H9 (cell line): ENCODE measurements around the gene SLC23A2. TPM values are rescaled to one million over a fixed set of nuclear protein-coding genes. Genes with fewer than 3 reads are reported as not detected.

Experiments
- DNase-seq: peaks from one replicate; pipeline ENCODE4 v3.0.0-alpha.2; 2017
- H2AFZ ChIP-seq: one replicate; pipeline ENCODE4 v1.6.1; 2013; ENCODE audit warnings: mild to moderate bottlenecking, low read length, control low read depth, moderate library complexity
- H2AK5ac ChIP-seq: 2 replicates; pipeline ENCODE4 v1.6.1; 2013; ENCODE audit warnings: low read length, control low read depth, mixed read lengths; ENCODE audit not compliant: insufficient read length
- H2BK120ac ChIP-seq: one replicate; pipeline ENCODE4 v1.6.1; 2013; ENCODE audit warnings: low read depth, mild to moderate bottlenecking, low read length, control low read depth, inconsistent platforms; ENCODE audit not compliant: poor library complexity, severe bottlenecking
- H2BK12ac ChIP-seq: 2 replicates; pipeline ENCODE4 v1.6.1; 2013; ENCODE audit warnings: low read length, control low read depth, mixed read lengths, low read depth; ENCODE audit not compliant: insufficient read length
- H2BK15ac ChIP-seq: 2 replicates; pipeline ENCODE4 v1.6.1; 2013; ENCODE audit warnings: low read depth, low read length, control low read depth
- H2BK20ac ChIP-seq: one replicate; pipeline ENCODE4 v1.6.1; 2013; ENCODE audit warnings: low read depth, mild to moderate bottlenecking, low read length, control low read depth, inconsistent platforms; ENCODE audit not compliant: poor library complexity, severe bottlenecking
- H2BK5ac ChIP-seq: 2 replicates; pipeline ENCODE4 v1.6.1; 2013; ENCODE audit warnings: low read length, control low read depth, mixed read lengths; ENCODE audit not compliant: insufficient read length
- H3K14ac ChIP-seq: 2 replicates; pipeline ENCODE4 v1.6.1; 2013; ENCODE audit warnings: low read length, control low read depth; ENCODE audit not compliant: insufficient read depth
- H3K18ac ChIP-seq: 2 replicates; pipeline ENCODE4 v1.6.1; 2013; ENCODE audit warnings: low read depth, mild to moderate bottlenecking, mixed read lengths, low read length, control low read depth; ENCODE audit not compliant: insufficient read length
- H3K23ac ChIP-seq: 2 replicates; pipeline ENCODE4 v1.6.1; 2013; ENCODE audit warnings: low read length, control low read depth, mixed read lengths, low read depth; ENCODE audit not compliant: insufficient read length
- H3K23me2 ChIP-seq: 2 replicates; pipeline ENCODE4 v1.6.1; 2013; ENCODE audit warnings: low read depth, mild to moderate bottlenecking, mixed read lengths, low read length, control low read depth; ENCODE audit not compliant: insufficient read length, poor library complexity, severe bottlenecking
- H3K27ac ChIP-seq: 2 replicates; pipeline ENCODE4 v1.5.1; 2013; ENCODE audit warnings: low read length, control low read depth, mixed read lengths, low read depth; ENCODE audit not compliant: insufficient read length
- H3K27me3 ChIP-seq: 2 replicates; pipeline ENCODE4 v1.6.1; 2013; ENCODE audit warnings: low read length, control low read depth, inconsistent platforms; ENCODE audit not compliant: insufficient read depth
- H3K4ac ChIP-seq: 2 replicates; pipeline ENCODE4 v1.6.1; 2013; ENCODE audit warnings: low read depth, mild to moderate bottlenecking, control low read depth, inconsistent platforms, low read length, moderate library complexity
- H3K4me1 ChIP-seq: 2 replicates; pipeline ENCODE4 v1.6.1; 2013; ENCODE audit warnings: low read length, control low read depth, inconsistent platforms; ENCODE audit not compliant: insufficient read depth
- H3K4me2 ChIP-seq: 2 replicates; pipeline ENCODE4 v1.6.1; 2013; ENCODE audit warnings: low read length, control low read depth, mixed read lengths; ENCODE audit not compliant: insufficient read length, insufficient read depth
- H3K56ac ChIP-seq: 2 replicates; pipeline ENCODE4 v1.6.1; 2013; ENCODE audit warnings: low read depth, mild to moderate bottlenecking, mixed read lengths, low read length, control low read depth; ENCODE audit not compliant: insufficient read length
- H3K79me1 ChIP-seq: 2 replicates; pipeline ENCODE4 v1.6.1; 2013; ENCODE audit warnings: low read depth, mild to moderate bottlenecking, moderate library complexity, low read length, control low read depth, inconsistent platforms; ENCODE audit not compliant: insufficient read depth, poor library complexity, severe bottlenecking
- H3K79me2 ChIP-seq: 2 replicates; pipeline ENCODE4 v1.6.1; 2013; ENCODE audit warnings: low read length, control low read depth, inconsistent platforms; ENCODE audit not compliant: insufficient read depth
- H3K9ac ChIP-seq: 2 replicates; pipeline ENCODE4 v1.6.1; 2013; ENCODE audit warnings: low read length, control low read depth, mixed read lengths; ENCODE audit not compliant: insufficient read length; ENCODE audit errors: extremely low read depth
- H3K9me3 ChIP-seq: one replicate; pipeline ENCODE4 v1.6.1; 2013; ENCODE audit warnings: low read depth, low read length, inconsistent platforms; ENCODE audit not compliant: control insufficient read depth
- H3T11ph ChIP-seq: one replicate; pipeline ENCODE4 v1.6.1; 2013; ENCODE audit warnings: mild to moderate bottlenecking, low read length, control low read depth, inconsistent platforms
- H4K20me1 ChIP-seq: one replicate; pipeline ENCODE4 v1.6.1; 2013; ENCODE audit not compliant: control insufficient read depth, insufficient read length, insufficient read depth
- H4K5ac ChIP-seq: 2 replicates; pipeline ENCODE4 v1.6.1; 2013; ENCODE audit warnings: low read depth, mild to moderate bottlenecking, mixed read lengths, low read length, control low read depth; ENCODE audit not compliant: insufficient read length
- H4K8ac ChIP-seq: replicated peaks from 2 replicates; pipeline ENCODE4 v1.6.1; 2013; ENCODE audit warnings: low read length, control low read depth, mixed read lengths, low read depth; ENCODE audit not compliant: insufficient read length
- H4K91ac ChIP-seq: 2 replicates; pipeline ENCODE4 v1.6.1; 2013; ENCODE audit warnings: low read depth, mild to moderate bottlenecking, moderate library complexity, mixed read lengths, low read length, control low read depth; ENCODE audit not compliant: insufficient read length
- H3K27ac Mint-ChIP-seq, 3 experiments: 2 replicates in 2 of 3; 3 replicates in 1 of 3; pipeline ENCODE4 v1.8.0; 2020 to 2021; ENCODE audit warnings: mixed read lengths in 3 of 3, mild to moderate bottlenecking in 1 of 3, moderate library complexity in 1 of 3
- H3K27me3 Mint-ChIP-seq: 2 replicates; pipeline ENCODE4 v1.8.0; 2021; ENCODE audit warnings: low read depth, mild to moderate bottlenecking, moderate library complexity, mixed read lengths
- H3K36me3 Mint-ChIP-seq, 3 experiments: 2 replicates in 2 of 3; 3 replicates in 1 of 3; pipeline ENCODE4 v1.8.0; 2020 to 2021; ENCODE audit warnings: low read depth in 3 of 3, mixed read lengths in 3 of 3; ENCODE audit not compliant: insufficient read depth in 1 of 3
- H3K4me1 Mint-ChIP-seq, 2 experiments: 2 replicates each; pipeline ENCODE4 v1.8.0; 2020; ENCODE audit warnings: mixed read lengths in 2 of 2
- H3K4me3 Mint-ChIP-seq, 2 experiments: 2 replicates in 1 of 2; 3 replicates in 1 of 2; pipeline ENCODE4 v1.8.0; 2020 to 2021; ENCODE audit warnings: mild to moderate bottlenecking in 2 of 2, mixed read lengths in 2 of 2, moderate library complexity in 1 of 2
- H3K9me3 Mint-ChIP-seq, 2 experiments: 2 replicates in 1 of 2; 3 replicates in 1 of 2; pipeline ENCODE4 v1.8.0; 2020; ENCODE audit warnings: mild to moderate bottlenecking in 2 of 2, mixed read lengths in 2 of 2, moderate library complexity in 1 of 2
- CTCF ChIP-seq: fragments of 200-600 bp; sonication (generic); conservative IDR thresholded peaks from 3 replicates; pipeline ENCODE4 v1.8.0; 2021; ENCODE audit warnings: antibody characterized with exemption, mild to moderate bottlenecking
- WGBS: extraction: QIAGEN DNeasy Blood & Tissue Kit; methylation state at CpG from one replicate; pipeline ENCODE4 v1.1.7; 2013; ENCODE audit warnings: missing lambda C conversion rate, low lambda C conversion rate, mixed read lengths; ENCODE audit not compliant: insufficient read length; ENCODE audit errors: extremely low coverage; 5-methylcytosine and 5-hydroxymethylcytosine counted together
- total RNA-seq: library from RNA; stranded (reverse); gene quantifications from 2 replicates; pipeline ENCODE4 v1.2.1, GENCODE V29; 2021

The SLC23A2 gene
- total RNA-seq, 1 experiment from 2014 or later, result 16.5 TPM

DNA sequence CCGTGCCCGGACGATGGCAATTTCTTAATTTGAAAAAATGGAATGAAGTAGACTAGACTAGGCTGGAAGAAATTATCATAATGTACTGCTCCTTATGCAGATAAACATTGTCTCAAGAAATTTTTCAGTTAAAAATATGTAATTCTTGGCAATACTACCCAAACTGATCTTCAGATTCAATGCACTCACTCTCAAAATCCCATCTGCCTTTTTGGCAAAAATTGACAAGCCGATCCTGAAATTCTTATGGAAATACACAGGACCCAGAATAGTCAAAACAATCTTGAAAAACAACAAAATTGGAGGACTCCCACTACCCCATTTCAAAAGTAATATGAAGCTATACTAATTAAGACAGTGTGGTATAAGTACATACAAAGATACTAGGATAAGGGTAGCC, 19.0 kb downstream of the SLC23A2 start:
- H3K79me1 ChIP-seq, result peaks cover 5% of the 10 kb centered on the region
- H2BK12ac ChIP-seq, result no peak overlapping the region
- no peak overlapping the region for H4K91ac ChIP-seq
- H3K23me2 ChIP-seq, result no peaks in the 10 kb centered on the region
- Mint-ChIP-seq H3K4me3 (no peak overlapping the region), H3K9me3 (no peaks in the 10 kb centered on the region), H3K27me3 (no peaks in the 10 kb centered on the region), H3K36me3 (peaks cover 0 to 2% (median 0%) of the 10 kb centered on the region in 3 experiments; a peak in 1 of 7 replicates), H3K4me1 (peaks cover 19 to 22% of the 10 kb centered on the region in 2 experiments), H3K27ac (no peak overlapping the region)
- H2BK20ac ChIP-seq, result no peak overlapping the region
- no peak for TF ChIP-seq CTCF
- H3K4me2 ChIP-seq, result no peak overlapping the region
- no peak overlapping the region for H4K8ac ChIP-seq
- H2BK120ac ChIP-seq, result no peak overlapping the region
- H3K18ac ChIP-seq, result no peak overlapping the region
- no peak overlapping the region for H3K27ac ChIP-seq
- H3K9ac ChIP-seq, result no peak overlapping the region
- H3K27me3 ChIP-seq, result no peaks in the 10 kb centered on the region
- no peaks in the 10 kb centered on the region for H3K79me2 ChIP-seq
- no peak overlapping the region for H4K5ac ChIP-seq
- H2AK5ac ChIP-seq, result no peak overlapping the region
- H3K23ac ChIP-seq, result no peak overlapping the region
- no peak overlapping the region for H3T11ph ChIP-seq
- H2BK5ac ChIP-seq, result no peak overlapping the region
- peaks cover 4% of the 10 kb centered on the region; the same call in 1 of the 2 replicates for H3K4me1 ChIP-seq
- WGBS, result no CpG with 5 or more reads among the region's 4 CpGs
- no peak overlapping the region for H2BK15ac ChIP-seq
- H3K56ac ChIP-seq, result no peak overlapping the region
- no peaks in the 10 kb centered on the region for H3K9me3 ChIP-seq
- H3K4ac ChIP-seq, result no peak overlapping the region
- H3K14ac ChIP-seq, result no peak overlapping the region
- no peak for DNase-seq
- no peaks in the 10 kb centered on the region for H4K20me1 ChIP-seq
- H2AFZ ChIP-seq, result no peak overlapping the region
